DND-41 (cell line): Measurements from ENCODE around the gene PGM5.
"Not testable (repeated sequence)": the region's sequence is repeated elsewhere in the genome, so short reads cannot be mapped to it uniquely, and the experiment has no call there.

Experiments
- EZH2 ChIP-seq: IDR thresholded peaks from 3 replicates; pipeline ENCODE4 v1.6.1; 2012; ENCODE audit warnings: borderline replicate concordance, low read depth, mild to moderate bottlenecking, moderate library complexity, low read length, inconsistent platforms; ENCODE audit not compliant: severe bottlenecking
- TF ChIP-seq, protein P1 (sequence below): IDR thresholded peaks from 2 replicates; pipeline ENCODE4 v1.5.1; 2012; ENCODE audit warnings: borderline replicate concordance, low read length, moderate library complexity, mild to moderate bottlenecking; ENCODE audit not compliant: poor library complexity, severe bottlenecking; ENCODE audit errors: extremely low read depth

GRCh38 chr9:68351689-68352088 lies 4.7 kb upstream of the PGM5 start:
- TF ChIP-seq, protein P1, sequence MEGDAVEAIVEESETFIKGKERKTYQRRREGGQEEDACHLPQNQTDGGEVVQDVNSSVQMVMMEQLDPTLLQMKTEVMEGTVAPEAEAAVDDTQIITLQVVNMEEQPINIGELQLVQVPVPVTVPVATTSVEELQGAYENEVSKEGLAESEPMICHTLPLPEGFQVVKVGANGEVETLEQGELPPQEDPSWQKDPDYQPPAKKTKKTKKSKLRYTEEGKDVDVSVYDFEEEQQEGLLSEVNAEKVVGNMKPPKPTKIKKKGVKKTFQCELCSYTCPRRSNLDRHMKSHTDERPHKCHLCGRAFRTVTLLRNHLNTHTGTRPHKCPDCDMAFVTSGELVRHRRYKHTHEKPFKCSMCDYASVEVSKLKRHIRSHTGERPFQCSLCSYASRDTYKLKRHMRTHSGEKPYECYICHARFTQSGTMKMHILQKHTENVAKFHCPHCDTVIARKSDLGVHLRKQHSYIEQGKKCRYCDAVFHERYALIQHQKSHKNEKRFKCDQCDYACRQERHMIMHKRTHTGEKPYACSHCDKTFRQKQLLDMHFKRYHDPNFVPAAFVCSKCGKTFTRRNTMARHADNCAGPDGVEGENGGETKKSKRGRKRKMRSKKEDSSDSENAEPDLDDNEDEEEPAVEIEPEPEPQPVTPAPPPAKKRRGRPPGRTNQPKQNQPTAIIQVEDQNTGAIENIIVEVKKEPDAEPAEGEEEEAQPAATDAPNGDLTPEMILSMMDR, result not testable (repeated sequence)
- TF ChIP-seq EZH2, result not testable (repeated sequence)
